ENCODE measurements around the gene GAS7.

The GAS7 gene

DNA sequence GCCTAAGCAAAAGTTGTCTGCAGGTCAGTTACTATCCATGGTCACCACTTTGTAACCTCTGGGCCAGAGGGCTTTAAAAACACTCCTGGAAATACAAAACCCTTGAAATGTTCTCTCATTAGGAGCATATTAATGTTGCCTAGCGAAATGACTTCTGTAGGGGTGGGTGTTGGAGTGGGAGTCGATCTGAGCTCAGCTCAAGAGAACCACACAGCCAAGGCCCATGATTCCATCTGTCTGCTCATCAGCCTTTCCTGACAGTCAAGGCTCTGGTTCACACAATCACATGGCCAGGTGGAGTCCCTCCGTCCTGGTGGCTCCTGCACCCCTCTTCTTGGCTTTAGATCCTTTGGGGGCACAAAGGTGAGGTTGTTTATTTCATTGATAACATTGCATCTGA is 320.1 kb downstream of the GAS7 start:
- DNase-seq: no peak
- TF ChIP-seq POLR2A (IDR thresholded peaks at IDR 0.05; ENCODE audit: low read length) (no peak), GATA1 (IDR thresholded peaks at IDR 0.05; ENCODE audit: low read depth, low read length) (no peak)

DNA sequence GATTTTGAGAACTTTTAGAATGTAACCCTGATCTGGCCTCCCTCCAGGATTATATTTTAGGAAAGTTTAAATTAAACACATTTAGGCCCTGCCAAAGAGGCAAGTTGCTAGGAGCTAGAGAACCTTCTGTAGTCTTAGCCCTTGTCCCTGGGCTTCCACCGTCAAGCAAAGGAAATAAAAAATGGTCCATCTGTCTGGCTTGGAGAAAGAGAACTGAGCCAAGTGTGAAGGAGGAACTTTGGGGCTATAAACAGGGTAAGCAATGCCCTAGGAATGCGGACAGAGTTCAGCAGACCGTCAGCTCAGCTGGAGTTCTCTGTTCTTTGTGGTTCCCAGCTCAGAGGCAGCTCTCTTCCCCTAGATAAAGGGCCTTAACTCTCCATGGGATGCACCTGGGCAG is 323.0 kb downstream of the GAS7 start:
- no peak for DNase-seq
- no peak for TF ChIP-seq GATA1 (IDR thresholded peaks at IDR 0.05; ENCODE audit: low read depth, low read length)
- TF ChIP-seq POLR2A (IDR thresholded peaks at IDR 0.05; ENCODE audit: low read length): no peak

DNA sequence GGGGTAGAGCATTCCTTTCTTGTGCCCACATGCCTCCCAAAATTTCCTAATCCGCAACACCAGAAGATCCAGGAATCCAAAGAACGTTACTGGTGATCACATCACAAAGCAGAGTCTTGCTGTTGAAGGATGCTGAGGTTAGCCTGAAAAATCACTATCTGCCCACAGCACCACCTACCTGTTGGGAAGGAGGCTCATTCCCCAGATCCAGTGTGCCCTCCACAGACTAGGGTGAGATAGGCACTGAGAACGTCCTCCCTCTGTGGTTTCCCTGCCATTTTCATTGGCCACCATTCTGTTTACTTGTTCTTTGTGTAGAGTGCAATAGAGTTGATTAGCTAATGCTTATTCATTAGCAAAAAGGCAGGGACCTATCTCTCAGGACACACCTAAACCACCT is 323.7 kb downstream of the GAS7 start:
- TF ChIP-seq GATA1 (IDR thresholded peaks at IDR 0.05; ENCODE audit: low read depth, low read length) (no peak), POLR2A (IDR thresholded peaks at IDR 0.05; ENCODE audit: low read length) (no peak)
- no peak for DNase-seq

DNA sequence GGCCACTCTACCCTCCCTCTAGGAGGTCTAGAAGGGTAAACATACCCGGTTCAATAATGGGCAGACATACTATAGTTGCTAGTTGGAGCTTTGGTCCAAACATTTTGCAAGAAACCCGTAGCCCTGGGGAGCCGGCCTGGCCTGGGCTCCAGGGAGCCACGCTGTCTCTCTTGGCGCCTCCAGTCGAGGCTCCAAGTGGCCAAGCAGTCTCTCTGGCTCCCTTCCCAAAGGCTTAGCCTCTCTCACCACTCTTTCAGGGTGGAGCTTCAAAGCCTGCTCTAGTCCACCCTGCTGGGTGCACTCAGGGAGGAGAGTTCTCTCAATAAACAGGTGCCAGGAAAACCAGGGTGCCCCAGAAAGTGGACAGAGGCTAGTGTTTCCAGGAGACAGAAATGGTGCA is 325.6 kb downstream of the GAS7 start:
- TF ChIP-seq POLR2A (IDR thresholded peaks at IDR 0.05; ENCODE audit: low read length) (no peak), GATA1 (IDR thresholded peaks at IDR 0.05; ENCODE audit: low read depth, low read length) (no peak)
- no peak for DNase-seq

GRCh38 chr17:9868552-9868951 is 329.9 kb downstream of the GAS7 start:
- no peak for DNase-seq
- TF ChIP-seq POLR2A (IDR thresholded peaks at IDR 0.05; ENCODE audit: low read length) (no peak), GATA1 (IDR thresholded peaks at IDR 0.05; ENCODE audit: low read depth, low read length) (no peak)

GRCh38 chr17:9865586-9865985 is 332.8 kb downstream of the GAS7 start:
- no peak for DNase-seq
- no peak for TF ChIP-seq GATA1 (IDR thresholded peaks at IDR 0.05; ENCODE audit: low read depth, low read length)
- no peak for TF ChIP-seq POLR2A (IDR thresholded peaks at IDR 0.05; ENCODE audit: low read length)

DNA sequence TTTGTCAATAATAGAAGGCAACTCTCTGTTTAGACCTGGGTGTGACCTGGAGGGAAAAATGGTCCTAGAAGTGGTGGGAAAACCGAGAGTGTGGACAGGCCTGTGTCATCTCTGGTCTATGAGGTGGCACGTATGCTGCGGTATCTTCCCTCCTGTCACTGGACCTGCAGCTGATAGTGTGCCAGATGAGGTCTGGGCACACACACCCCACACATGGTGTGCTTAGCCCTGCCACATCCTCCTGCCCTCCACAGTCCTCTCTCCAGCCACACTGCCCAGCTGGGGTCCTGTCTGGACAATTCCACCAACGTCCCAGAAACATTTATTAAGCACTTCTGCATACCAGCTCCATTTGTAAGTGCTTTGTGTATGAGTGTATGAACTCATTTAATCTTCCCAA is 335.5 kb downstream of the GAS7 start:
- TF ChIP-seq POLR2A (IDR thresholded peaks at IDR 0.05; ENCODE audit: low read length): no peak
- no peak for TF ChIP-seq GATA1 (IDR thresholded peaks at IDR 0.05; ENCODE audit: low read depth, low read length)
- DNase-seq: no peak

GRCh38 chr17:9862220-9862619 is 336.2 kb downstream of the GAS7 start:
- TF ChIP-seq POLR2A (IDR thresholded peaks at IDR 0.05; ENCODE audit: low read length) (no peak), GATA1 (IDR thresholded peaks at IDR 0.05; ENCODE audit: low read depth, low read length) (no peak)

GRCh38 chr17:9860851-9861250 is 337.6 kb downstream of the GAS7 start:
- TF ChIP-seq POLR2A (IDR thresholded peaks at IDR 0.05; ENCODE audit: low read length): no peak
- TF ChIP-seq GATA1 (IDR thresholded peaks at IDR 0.05; ENCODE audit: low read depth, low read length): no peak
- DNase-seq: no peak

More at GRCh38 chr17:9862220-9862619, 336.2 kb downstream of the GAS7 start:
- no peak for DNase-seq
